IMR-90 (cell line): ENCODE data around the gene S100A12.

Experiments
- BHLHE40 ChIP-seq: fragments of 150-350 bp; IDR thresholded peaks from 2 replicates; pipeline ENCODE4 v1.6.1; 2016; ENCODE audit warnings: mild to moderate bottlenecking, low read depth, low read length
- MAZ ChIP-seq: IDR thresholded peaks from 2 replicates; pipeline ENCODE4 v1.6.1; 2012; ENCODE audit warnings: low read depth, mild to moderate bottlenecking, low read length, improper control_type of control experiment, moderate library complexity, borderline replicate concordance
- POLR2A ChIP-seq: IDR thresholded peaks from 2 replicates; pipeline ENCODE4 v1.6.1; 2012; ENCODE audit warnings: mild to moderate bottlenecking, low read depth, low read length

DNA sequence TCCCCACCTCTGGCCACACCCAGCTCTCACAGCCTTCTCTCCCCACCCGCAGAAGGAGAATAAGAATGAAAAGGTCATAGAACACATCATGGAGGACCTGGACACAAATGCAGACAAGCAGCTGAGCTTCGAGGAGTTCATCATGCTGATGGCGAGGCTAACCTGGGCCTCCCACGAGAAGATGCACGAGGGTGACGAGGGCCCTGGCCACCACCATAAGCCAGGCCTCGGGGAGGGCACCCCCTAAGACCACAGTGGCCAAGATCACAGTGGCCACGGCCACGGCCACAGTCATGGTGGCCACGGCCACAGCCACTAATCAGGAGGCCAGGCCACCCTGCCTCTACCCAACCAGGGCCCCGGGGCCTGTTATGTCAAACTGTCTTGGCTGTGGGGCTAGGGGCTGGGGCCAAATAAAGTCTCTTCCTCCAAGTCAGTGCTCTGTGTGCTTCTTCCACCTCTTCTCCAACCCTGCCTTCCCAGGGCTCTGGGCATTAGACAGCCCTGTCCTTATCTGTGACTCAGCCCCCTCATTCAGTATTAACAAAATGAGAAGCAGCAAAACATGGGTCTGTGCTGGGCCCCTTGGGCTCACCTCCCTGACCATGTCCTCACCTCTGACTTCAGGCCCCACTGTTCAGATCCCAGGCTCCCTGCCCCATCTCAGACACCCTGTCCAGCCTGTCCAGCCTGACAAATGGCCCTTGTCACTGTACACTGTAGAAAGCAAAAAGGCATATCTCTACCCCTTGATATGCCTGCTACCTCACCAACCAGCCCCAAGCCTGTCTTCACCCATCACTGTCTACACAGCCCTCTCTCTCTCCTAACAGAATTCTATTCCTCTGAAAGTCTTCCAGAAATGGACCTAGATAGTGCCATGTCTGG, 14.6 kb downstream of the S100A12 start:
- TF ChIP-seq BHLHE40 (no peak), POLR2A (no peak), MAZ (no peak)
